HK-2 (cell line): ENCODE results near the gene PARD6A.

ENCODE experiments used
- DNase-seq: peaks from one replicate; pipeline ENCODE4 v3.0.0-alpha.2; 2018; ENCODE audit not compliant: unreplicated experiment

Gene PARD6A

DNA sequence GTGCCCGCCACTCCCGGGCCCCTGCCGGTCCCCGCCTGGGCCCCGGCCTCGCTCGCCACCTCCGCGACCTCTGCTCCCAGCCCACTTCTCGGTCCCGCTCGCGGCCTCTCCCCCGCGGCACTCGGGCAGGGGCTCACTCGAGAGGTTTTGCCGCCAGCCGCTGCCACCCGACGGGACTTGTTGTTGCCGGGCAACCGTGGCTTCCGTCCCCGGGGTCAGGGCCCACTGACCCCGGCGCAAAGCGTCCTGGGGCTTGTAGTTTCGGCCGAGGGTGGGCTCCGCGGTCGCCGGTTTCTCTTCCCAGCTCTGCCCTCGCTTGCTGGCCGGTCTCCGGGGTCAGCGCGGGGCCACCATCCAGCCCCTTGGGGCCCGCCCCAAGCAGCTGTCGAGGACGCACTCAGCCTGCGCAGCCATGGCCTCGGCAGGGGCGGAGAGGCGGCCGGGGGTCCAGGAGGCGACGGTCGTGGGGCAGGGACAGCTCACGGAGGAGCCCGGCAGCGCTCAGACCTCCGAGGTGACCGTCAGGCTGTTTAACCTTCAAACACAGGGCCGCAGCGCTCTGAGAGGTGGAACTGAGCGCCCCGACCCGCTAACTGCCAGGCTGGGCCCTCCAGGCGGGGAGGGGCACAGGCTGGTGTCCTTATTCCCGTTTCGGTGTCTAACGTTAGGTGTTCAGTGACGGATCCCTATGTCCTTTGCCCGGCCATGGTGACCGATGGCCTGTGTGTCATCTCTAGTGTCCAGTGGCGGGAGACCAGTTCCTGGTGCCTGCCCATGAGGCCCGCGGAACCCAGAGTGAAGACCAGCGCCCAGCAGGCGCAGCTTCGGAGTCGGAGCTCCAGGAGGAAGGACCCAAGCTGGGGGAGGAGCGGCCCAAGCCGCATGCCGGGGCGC is 6.0 kb downstream of the PARD6A start, which contains the start of the genes C16orf86 and ENKD1:
TSS of gene C16orf86 (plus strand) at position 256 of the 894 bp plus-strand sequence. CDS start at position 413, 157 bp downstream.
TSS of gene ENKD1 (minus strand) at position 192 of the 894 bp plus-strand sequence. CDS start 308 bp downstream, outside the sequence.
- DNase-seq, result peak; percentile 73

GRCh38 chr16:67667453-67667816 is 6.7 kb downstream of the PARD6A start:
- peak; percentile 22 for DNase-seq

DNA sequence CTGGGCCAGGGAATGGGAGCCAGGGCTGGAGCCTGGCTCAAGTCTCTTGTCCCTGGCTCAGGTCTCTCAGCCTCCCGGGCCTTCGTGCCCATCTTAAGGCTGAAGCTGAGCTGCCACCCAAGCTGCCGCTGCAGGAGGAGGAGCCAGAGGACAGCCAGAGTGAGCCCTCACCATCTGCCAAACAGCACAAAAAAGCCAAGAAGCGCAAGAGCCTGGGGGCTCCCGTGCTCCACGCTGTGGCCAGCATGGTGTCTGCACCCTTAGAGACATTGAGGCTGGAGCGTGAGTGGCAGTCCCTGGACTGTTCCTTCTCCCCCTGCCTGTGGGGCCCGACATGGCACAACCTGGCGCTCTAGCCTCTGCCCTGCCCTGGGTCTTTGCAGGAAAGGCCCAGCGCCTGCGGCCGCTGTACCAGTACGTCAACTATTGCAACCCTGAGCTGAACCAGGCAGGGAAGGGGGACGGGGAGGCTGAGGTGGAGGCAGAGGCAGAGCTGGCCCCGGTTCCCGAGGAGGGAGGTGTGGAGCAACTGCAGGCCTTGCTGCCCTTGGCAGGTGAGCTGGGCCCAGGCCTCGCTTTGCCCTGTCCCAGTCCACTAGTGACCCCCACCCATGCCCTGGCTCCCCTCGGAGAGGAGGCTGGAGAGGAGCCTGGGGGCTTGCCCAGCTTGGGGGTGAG is 7.2 kb downstream of the PARD6A start:
- DNase-seq, result peak; percentile 89

GRCh38 chr16:67668495-67669157 is 7.9 kb downstream of the PARD6A start:
- no peak for DNase-seq

- no peak for DNase-seq
These were observed 8.8 kb downstream of the PARD6A start for GRCh38 chr16:67669499-67670101.

DNA sequence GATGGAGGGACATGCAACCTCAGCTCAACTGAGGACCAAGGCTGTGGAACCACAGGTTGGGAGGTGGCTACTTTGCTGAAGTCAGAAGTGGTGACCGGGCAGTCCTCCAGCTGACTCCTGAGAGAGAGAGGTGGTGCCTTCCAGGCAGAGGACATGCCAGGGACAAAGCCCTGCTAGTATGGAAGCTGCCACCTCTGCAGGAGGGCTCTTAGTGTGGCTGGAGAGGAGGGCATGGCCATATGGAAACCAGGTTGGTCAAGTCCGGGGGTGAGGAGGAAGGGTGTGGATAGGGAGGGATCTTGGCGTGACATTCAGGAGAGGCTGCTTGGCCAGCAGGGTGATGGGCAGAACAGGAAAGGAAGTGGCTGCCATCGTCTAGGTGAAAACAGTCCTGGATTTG is 11.5 kb downstream of the PARD6A start:
- DNase-seq, result no peak

DNA sequence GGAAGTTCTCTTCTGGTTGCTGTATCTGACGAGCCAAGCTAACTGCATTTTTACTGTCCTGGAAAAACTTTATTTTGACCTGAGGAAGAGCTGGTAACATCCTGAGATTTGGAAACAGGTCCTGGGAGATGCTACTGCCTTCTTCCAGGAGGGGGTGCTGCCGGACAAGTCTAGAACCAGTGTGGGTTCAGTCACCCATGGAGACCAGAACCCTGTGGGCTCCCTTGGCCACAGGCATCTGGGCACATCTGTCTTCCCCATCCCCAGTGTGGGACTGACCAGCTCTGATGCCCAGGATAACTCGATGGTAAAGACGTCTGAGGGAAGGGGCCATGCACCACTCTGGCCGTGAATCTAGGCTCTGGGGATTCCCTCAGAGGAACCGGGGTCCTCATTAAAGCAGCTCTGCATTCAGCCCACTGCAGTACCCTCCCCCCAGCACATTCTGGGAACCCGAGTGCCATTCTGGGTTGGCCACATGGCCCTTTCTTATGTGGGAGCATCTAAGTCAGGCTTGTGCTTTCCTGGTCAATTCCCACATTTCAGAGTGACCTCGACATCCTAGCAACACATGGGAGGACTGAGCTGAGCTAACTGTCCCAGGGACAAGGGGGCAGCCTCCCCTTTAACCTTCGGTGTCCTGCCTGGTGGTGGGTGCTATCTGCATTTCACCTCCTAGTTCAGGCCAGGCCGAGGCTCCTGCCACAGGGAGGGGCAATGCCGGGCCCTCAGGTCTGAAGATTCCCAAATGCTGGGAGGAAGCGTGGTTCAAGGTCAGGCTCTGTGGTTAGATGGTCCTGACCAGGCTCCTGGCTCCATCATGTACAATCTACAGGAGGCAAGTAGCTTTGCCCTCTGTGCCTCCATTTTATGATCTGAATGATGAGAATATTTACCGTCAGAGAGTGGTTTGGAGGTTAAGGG is 12.2 kb downstream of the PARD6A start:
- DNase-seq, result peak; percentile 57

DNA sequence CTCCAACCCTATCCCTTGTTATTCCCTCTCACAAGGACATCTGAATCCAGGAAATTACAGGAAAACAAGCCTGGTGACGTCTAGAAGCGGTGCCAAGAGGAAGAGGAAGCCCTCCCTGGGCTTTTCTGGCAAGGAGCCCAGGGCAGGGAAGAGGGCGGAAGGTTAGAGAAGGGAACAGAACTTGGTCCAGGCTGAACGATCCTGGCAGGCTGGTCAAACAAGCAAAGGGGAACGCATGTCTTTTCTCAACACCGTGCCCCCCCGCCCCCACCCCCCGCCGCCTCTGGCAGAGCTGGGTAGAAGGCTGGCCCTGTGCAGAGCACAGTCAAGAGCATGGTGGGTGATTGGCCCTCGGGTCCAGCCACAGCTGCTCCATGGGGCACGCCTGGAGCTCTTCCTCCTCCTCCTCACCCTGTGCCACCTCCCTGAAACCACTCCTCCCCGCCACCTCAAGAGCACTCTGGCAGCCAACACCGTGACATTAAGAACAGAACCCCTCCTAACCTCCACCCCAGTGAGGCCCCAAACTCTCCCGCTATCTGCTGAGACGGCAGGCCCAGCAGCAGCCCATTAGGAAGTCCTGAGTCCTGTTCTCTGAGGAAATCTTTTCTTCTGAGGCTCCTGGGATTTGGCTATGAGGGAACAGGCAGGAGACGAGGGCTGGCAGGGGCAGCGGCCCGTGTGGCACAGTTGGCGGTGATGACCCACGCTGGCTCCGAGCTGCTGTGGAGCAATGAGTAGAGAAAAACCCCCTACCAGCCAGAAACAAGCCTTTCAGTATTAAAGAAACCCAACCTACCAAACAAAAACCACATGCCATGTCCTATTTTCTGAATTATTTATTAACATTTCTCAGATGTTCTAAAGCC is 13.2 kb downstream of the PARD6A start:
- no peak for DNase-seq

GRCh38 chr16:67674851-67675578 is 14.3 kb downstream of the PARD6A start:
- no peak for DNase-seq

DNA sequence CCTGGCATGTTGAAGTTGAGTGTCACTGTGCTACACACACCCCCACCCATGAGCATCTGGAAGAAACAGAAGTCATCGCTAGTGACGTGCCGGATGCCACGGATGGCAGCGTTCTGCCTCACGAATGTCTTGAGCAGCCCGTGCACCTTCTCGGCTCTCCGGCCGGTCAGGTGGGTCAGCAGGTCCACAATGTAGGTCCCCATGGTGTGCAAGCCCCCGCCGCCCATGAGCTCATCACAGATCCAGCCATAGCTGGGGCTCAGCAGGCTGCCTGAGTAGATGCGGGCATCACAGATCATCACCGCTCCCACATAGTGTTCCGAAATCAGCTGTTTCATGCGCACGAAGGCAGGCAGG is 14.8 kb downstream of the PARD6A start:
- no peak for DNase-seq

GRCh38 chr16:67675999-67676398 is 15.2 kb downstream of the PARD6A start:
- DNase-seq, result no peak

DNA sequence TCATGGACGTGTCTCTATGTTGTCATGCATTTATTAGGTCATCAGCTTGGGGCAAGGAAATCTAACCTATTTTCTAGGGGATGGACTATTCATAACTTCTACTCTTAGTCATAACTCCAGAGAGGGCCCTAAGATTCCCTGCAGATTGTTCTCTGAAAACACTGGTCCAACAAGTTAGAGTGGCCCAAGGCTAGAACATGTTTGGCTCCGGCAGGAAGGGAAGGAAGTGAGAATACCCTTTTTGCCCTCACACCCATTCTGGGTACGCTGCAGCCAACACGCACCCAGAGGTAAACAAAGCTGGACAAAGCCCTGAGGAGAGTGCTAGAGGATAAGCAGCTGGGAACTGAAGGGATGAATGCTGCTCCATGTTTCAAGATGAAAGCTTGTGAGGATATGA is 15.8 kb downstream of the PARD6A start:
- DNase-seq, result no peak

DNA sequence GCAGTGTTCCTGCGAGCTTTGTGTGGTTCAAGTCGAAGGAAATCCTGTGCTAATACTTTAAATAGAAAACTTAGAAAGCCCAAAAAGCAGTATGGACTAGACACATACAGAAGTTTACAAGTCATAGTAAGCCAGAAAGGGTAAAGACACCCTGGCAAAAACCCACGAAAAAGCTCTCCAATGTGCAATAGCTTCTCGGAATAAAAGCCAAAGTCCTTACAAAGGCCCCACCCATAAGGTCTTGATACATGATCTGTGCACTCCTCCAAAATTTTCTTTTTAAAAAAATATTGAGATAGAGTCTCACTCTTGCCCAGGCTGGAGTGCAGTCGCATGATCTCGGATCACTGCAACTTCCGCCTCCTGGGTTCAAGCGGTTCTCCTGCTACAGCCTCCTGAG is 16.2 kb downstream of the PARD6A start:
- DNase-seq, result no peak

DNA sequence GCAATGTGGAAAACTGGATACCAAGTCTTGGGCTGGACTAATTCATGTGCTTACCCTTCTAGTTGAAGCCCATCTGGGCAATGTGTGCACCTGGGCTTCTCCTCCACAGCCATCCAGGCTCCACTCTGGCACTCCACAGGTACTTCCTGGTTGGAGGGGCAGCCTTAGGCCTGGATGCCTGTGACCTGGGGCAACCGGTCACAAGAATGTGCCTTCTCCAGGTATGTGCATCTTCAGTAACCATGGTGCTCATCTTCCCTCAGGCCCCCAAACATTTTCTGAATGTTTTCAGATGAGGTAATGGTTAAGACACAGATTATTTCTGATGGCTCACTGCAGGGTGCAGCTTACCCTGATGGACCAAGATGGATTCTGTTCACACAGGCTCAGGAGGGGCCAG is 17.0 kb downstream of the PARD6A start:
- DNase-seq, result no peak

DNA sequence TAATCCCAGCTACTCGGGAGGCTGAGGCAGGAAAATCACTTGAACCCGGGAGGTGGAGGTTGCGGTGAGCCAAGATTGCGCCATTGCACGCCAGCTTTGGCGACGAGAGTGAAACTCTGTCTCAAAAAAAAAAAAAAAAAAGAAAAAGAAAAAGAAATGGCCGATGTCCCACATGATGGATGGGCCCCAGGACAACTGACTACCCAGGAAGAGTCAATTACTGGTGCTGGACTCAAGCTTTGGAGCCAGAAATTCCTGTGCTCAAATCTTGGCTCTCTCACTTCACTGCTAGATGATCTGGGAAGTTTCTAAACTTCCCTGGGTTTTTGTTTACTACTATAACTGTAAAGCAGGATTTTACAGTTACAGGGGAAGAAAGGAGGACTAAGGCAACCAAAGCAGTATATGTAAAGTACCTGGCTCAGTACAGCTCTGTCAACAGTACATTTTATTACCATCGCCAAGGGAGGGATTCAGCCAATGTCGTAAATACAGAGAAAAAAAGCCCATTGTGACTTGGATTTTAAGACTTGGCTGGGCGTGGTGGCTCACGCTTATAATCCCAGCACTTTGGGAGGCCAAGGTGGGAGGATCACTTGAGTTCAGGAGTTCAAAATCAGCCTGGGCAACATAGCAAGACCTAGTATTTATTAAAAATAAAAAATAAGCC is 17.7 kb downstream of the PARD6A start:
- DNase-seq, result no peak

- DNase-seq, result no peak
These were observed 19.5 kb downstream of the PARD6A start for GRCh38 chr16:67679935-67680897.

DNA sequence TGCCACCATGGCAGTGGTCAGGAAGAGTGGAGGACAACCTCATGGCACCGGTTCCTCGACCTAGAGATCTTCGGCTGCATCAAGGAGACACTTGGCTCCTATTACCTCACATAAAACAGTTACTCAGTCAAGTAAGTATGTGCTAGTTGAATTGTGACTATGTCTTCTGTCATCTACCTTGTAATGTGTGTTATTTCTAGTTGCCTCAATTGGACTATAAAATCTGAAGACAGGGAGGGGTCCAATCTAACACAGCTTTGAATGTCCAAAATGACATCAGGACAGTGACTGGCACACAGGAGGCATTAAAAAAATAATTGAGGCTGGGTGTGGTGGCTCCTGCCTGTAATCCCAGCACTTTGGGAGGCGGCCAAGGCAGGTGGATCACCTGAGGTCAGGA is 23.0 kb downstream of the PARD6A start:
- no peak for DNase-seq
